ENCODE data around the gene BGN. TPM values are rescaled to one million over a fixed set of nuclear protein-coding genes. Genes with fewer than 3 reads are reported as not detected.

BGN gene
- total RNA-seq, 1 donor from 2014 or later = 1.1 TPM

GRCh38 chrX:153481043-153481442 is 13.7 kb upstream of the BGN start:
- DNase-seq (ENCODE audit: low read depth) = no peak

GRCh38 chrX:153482376-153483015 is 12.3 kb upstream of the BGN start:
- no peak for DNase-seq (ENCODE audit: low read depth)

GRCh38 chrX:153485396-153486080 is 9.2 kb upstream of the BGN start:
- no peak for DNase-seq (ENCODE audit: low read depth)

GRCh38 chrX:153486171-153486570 is 8.6 kb upstream of the BGN start:
- no peak for DNase-seq (ENCODE audit: low read depth)

- no peak for DNase-seq (ENCODE audit: low read depth)
These were observed 7.1 kb upstream of the BGN start for GRCh38 chrX:153487590-153488071.

GRCh38 chrX:153488231-153488914 is 6.4 kb upstream of the BGN start:
- DNase-seq (ENCODE audit: low read depth) = no peak

GRCh38 chrX:153490217-153490930 is 4.4 kb upstream of the BGN start:
- DNase-seq (ENCODE audit: low read depth) = no peak

- peak; percentile 59 for DNase-seq (ENCODE audit: low read depth)
These were observed 3.3 kb upstream of the BGN start for GRCh38 chrX:153491351-153491914.

- DNase-seq (ENCODE audit: low read depth) = no peak
These were observed 2.9 kb upstream of the BGN start for GRCh38 chrX:153491918-153492317.

- DNase-seq (ENCODE audit: low read depth) = no peak
These were observed 2.2 kb upstream of the BGN start for GRCh38 chrX:153492543-153492942.

GRCh38 chrX:153493085-153493484 is 1.7 kb upstream of the BGN start:
- DNase-seq (ENCODE audit: low read depth) = no peak

- DNase-seq (ENCODE audit: low read depth) = no peak
These were observed 719 bp upstream of the BGN start for GRCh38 chrX:153494061-153494460.

GRCh38 chrX:153495362-153495751 is 577 bp downstream of the BGN start:
- no peak for DNase-seq (ENCODE audit: low read depth)

- DNase-seq (ENCODE audit: low read depth) = no peak
These were observed 1.3 kb downstream of the BGN start for GRCh38 chrX:153495903-153496589.

GRCh38 chrX:153496590-153496959 is 1.8 kb downstream of the BGN start:
- DNase-seq (ENCODE audit: low read depth) = no peak

GRCh38 chrX:153498453-153498852 is 3.7 kb downstream of the BGN start:
- DNase-seq (ENCODE audit: low read depth) = no peak

- no peak for DNase-seq (ENCODE audit: low read depth)
These were observed 4.6 kb downstream of the BGN start for GRCh38 chrX:153499341-153499740.

- peak; percentile 50 for DNase-seq (ENCODE audit: low read depth)
These were observed 5.1 kb downstream of the BGN start for GRCh38 chrX:153499876-153500275.

GRCh38 chrX:153500676-153501280 is 6.0 kb downstream of the BGN start:
- no peak for DNase-seq (ENCODE audit: low read depth)

- DNase-seq (ENCODE audit: low read depth) = no peak
These were observed 6.8 kb downstream of the BGN start for GRCh38 chrX:153501530-153501929.

All from myocyte (in vitro differentiated cells).